GM12891 (cell line): ENCODE results near the gene TKT.

Source experiments
- POLR2A ChIP-seq: IDR thresholded peaks from 2 replicates; pipeline ENCODE4 v1.6.1; 2011; ENCODE audit warnings: low read depth, low read length, control low read depth
- POLR2AphosphoS5 ChIP-seq: IDR thresholded peaks from 2 replicates; pipeline ENCODE4 v1.6.1; 2011; ENCODE audit warnings: low read depth, low read length, control low read depth
- SPI1 ChIP-seq: IDR thresholded peaks from 2 replicates; pipeline ENCODE4 v1.6.1; 2011; ENCODE audit warnings: low read depth, low read length, control low read depth

GRCh38 chr3:53295410-53295809, 39.6 kb upstream of the TKT start:
- TF ChIP-seq POLR2A (no peak), SPI1 (no peak), POLR2AphosphoS5 (no peak)
